Heart left ventricle (tissue), 16 donors: ENCODE data around the gene GABBR2. TPM values are rescaled to one million over a fixed set of nuclear protein-coding genes. Genes with fewer than 3 reads are reported as not detected.

Experiments
- ATAC-seq, 4 donors: fragments of 200-7000 bp; cut with Tn5 transposase; one replicate each; pipeline ENCODE4 v1.9.1; 2020 to 2022; ENCODE audit warnings: moderate library complexity in 4 of 4, mild to moderate bottlenecking in 3 of 4, moderate number of reproducible peaks in 1 of 4
- DNase-seq, 5 donors: peaks; one replicate each; pipeline ENCODE4 v3.0.0-alpha.2; 2020
- H3K27ac ChIP-seq, 12 donors: fragments of 200-600 bp; sonication (generic) in 4 of 12; one replicate each; pipeline versions ENCODE4 v1.5.0 to v1.8.0; 2016 to 2022; ENCODE audit warnings: mild to moderate bottlenecking in 2 of 12
- H3K27me3 ChIP-seq, 9 donors: fragments of 200-600 bp; sonication (generic) in 2 of 9; one replicate each; pipeline versions ENCODE4 v1.5.1 to v1.8.0; 2016 to 2022; ENCODE audit warnings: mild to moderate bottlenecking in 3 of 9
- H3K36me3 ChIP-seq, 9 donors: fragments of 200-600 bp; sonication (generic) in 2 of 9; one replicate each; pipeline versions ENCODE4 v1.5.0 to v1.8.0; 2018 to 2022; ENCODE audit warnings: mild to moderate bottlenecking in 2 of 9
- H3K4me1 ChIP-seq, 12 donors: fragments of 200-600 bp; sonication (generic) in 4 of 12; one replicate each; pipeline versions ENCODE4 v1.5.0 to v1.8.0; 2016 to 2022; ENCODE audit warnings: mild to moderate bottlenecking in 3 of 12
- H3K4me3 ChIP-seq, 12 donors: fragments of 200-600 bp; sonication (generic) in 4 of 12; one replicate each; pipeline versions ENCODE4 v1.5.0 to v1.8.0; 2017 to 2022; ENCODE audit warnings: mild to moderate bottlenecking in 9 of 12, moderate library complexity in 4 of 12
- H3K9me3 ChIP-seq, 12 donors: fragments of 200-600 bp; sonication (generic) in 4 of 12; one replicate each; pipeline versions ENCODE4 v1.5.0 to v1.8.0; 2016 to 2022; ENCODE audit warnings: mild to moderate bottlenecking in 1 of 12
- POLR2A ChIP-seq, 2 donors: fragments of 450-650 bp; IDR thresholded peaks; one replicate each; pipeline ENCODE4 v1.6.1; 2017; ENCODE audit warnings: antibody characterized with exemption in 2 of 2, mild to moderate bottlenecking in 2 of 2, moderate library complexity in 2 of 2
- WGBS, 4 donors: extraction: QIAGEN DNeasy Blood & Tissue Kit in 2 of 4; methylation state at CpG; one replicate each; pipeline versions ENCODE4 v1.1.5 to v1.1.7; 2013 to 2018; 5-methylcytosine and 5-hydroxymethylcytosine counted together
- intact Hi-C, 10 donors: fragments of 100-400 bp; cut with DNase I; formaldehyde crosslinking; loops; one replicate each; pipeline versions ENCODE4 v1.11.1 to v1.14.2; 2022
- polyA plus RNA-seq, 2 donors: library from polyadenylated mRNA; stranded (reverse); fragments of 200-250 nt; gene quantifications; one replicate each; pipeline ENCODE4 v1.2.3, GENCODE V29; 2013
- total RNA-seq, 9 donors: library from RNA; depleted of rRNA in 2 of 9; stranded (reverse); fragments of >200 nt in 2 of 9; fragmentation: NEBNext Ultra II Directional in 3 of 9; extraction: Animal tissue kit (Norgen Biotek cat#: 25700) in 3 of 9; gene quantifications; one replicate each; pipeline versions ENCODE4 v1.1.0 to v1.2.4, GENCODE V29; 2016 to 2023
- TF ChIP-seq, protein P1 (sequence below), 12 donors: fragments of 200-600 bp; sonication (generic) in 4 of 12; IDR thresholded peaks; one replicate each; pipeline versions ENCODE4 v1.5.0 to v1.8.0; 2018 to 2022; ENCODE audit warnings: antibody characterized with exemption in 12 of 12, mild to moderate bottlenecking in 5 of 12
- donor health status: ischemic (EF 13 %, LVEDD 7.1; RV severe dilation, severe dysfunction).
- donor health status: healthy with polysubstance abuse.
- donor health status: DM: no; HTN: yes; CAD: no.
- donor health status: DM: no; HTN: no; CAD: no.
- donor health status: ischemic (EF 25% LVEDD 6.9; RV normal size, moderate dysfunction).
- donor health status: ischemic (EF 25% LVEDD 5.7; RV mildly dilated, moderate dysfunction).
- donor health status: healthy.
- donor health status: DM: yes; HTN: yes; CAD: no.
- donor health status: ischemic (EF 35%, LVEDD 5.7; RV mildly dilated, moderate dysfunction).
- donor health status: nonischemic (EF 11% LVEDD 7.7; RV severe dilation, severe dysfunction).
- donor health status: DM: yes; HTN: yes; CAD: no.
- donor health status: PGD.
- donor health status: ischemic (EF 29% LVEDD 5.4; RV normal size, mild dysfunction).
- donor health status: nonischemic (EF 23%, LVEDD 6.1; RV moderate dilation, normal function).

Gene GABBR2
- total and polyA plus RNA-seq, 11 donors, result 0.11 to 3.4 (median 0.58) TPM

DNA sequence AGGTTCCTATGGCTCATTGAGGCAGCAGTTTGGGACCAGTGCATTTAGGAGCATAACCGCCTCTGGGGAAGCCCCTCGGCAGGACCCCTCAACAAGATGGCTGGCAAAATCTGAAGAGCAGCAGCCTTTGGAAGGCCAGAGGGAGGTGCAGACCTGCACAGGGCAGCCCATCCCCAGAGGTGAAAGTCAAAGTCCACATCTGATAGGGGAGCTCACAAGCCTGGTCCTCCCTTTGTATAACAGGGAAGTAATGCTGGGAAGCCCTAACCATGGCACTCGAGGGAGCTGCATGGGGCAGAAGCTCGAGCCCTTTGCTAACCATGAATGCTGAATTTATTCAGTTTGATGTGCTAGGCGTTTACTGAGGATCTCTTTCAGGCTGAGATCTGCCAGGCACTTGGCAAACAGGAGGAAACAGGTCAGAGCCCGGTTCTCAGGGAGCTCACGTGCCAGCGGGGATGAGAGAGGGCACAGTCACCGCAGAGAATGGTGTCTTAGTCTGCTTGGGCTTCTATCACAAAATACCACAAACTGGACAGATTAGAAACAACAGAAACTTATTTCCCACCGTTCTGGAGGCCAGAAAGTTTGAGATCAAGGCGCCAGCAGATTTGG is 114.1 kb downstream of the GABBR2 start:
- intact Hi-C loops, result no loop called here
- Histone ChIP-seq H3K4me3 (no peak overlapping the region), H3K36me3 (no peaks in the 10 kb centered on the region), H3K4me1 (no peaks in the 10 kb centered on the region), H3K9me3 (no peaks in the 10 kb centered on the region), H3K27ac (no peak overlapping the region), H3K27me3 (peaks cover 0 to 3% (median 0%) of the 10 kb centered on the region in 9 donors)
- 78 to 85% (median 83%) methylated on average over 10 to 11 of the region's 11 CpGs for whole genome bisulfite sequencing, 4 donors
- TF ChIP-seq, protein P1, sequence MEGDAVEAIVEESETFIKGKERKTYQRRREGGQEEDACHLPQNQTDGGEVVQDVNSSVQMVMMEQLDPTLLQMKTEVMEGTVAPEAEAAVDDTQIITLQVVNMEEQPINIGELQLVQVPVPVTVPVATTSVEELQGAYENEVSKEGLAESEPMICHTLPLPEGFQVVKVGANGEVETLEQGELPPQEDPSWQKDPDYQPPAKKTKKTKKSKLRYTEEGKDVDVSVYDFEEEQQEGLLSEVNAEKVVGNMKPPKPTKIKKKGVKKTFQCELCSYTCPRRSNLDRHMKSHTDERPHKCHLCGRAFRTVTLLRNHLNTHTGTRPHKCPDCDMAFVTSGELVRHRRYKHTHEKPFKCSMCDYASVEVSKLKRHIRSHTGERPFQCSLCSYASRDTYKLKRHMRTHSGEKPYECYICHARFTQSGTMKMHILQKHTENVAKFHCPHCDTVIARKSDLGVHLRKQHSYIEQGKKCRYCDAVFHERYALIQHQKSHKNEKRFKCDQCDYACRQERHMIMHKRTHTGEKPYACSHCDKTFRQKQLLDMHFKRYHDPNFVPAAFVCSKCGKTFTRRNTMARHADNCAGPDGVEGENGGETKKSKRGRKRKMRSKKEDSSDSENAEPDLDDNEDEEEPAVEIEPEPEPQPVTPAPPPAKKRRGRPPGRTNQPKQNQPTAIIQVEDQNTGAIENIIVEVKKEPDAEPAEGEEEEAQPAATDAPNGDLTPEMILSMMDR (IDR thresholded peaks at IDR 0.05), result no peak
- no peak for TF ChIP-seq POLR2A (IDR thresholded peaks at IDR 0.05)
- ATAC-seq, result no peak
- no peak for DNase-seq

DNA sequence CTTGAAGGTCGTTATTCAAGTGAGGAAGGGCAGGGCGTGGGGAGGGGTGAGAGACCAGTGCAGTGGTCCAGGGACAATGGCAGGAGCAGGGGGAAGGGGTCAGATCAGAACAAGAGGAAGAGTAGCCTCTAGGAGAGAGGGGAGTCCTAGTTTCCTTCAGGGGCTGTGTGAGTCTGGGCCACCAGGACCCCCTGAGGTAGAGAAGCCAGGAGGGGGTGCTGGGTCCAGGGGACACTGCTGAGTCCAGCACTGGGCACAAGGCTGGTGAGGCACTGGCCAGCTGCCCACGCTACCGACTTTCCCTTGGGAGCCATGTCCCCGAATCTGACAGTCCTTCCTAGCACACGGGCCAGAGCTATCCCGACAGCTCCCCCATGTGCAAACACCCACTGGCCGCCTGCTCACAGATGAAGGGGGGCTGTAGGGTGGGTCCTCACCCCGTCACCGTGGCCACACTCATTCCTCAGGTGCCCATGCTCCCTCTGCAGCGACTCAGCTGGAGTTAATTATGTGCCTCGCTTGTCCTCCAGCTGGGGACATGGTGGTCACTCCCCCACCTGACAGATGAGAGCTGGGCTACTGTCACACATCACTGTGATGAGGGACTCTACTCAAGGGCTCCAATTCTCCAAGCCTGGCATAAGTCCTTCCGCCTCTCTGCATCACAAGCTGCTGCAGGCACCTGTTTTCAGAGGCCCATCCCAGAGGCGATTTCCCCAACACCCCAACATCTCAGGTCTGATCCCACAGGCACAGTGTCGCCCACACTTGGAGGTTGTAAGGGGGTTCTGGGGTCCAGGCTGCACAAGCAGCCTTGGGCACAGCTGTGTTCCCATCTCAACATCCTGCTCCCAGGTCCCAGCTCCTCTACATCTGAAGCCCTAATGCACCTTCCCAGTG is 115.1 kb downstream of the GABBR2 start:
- Histone ChIP-seq H3K9me3 (no peaks in the 10 kb centered on the region), H3K27me3 (peaks cover 0 to 13% (median 0%) of the 10 kb centered on the region in 9 donors), H3K36me3 (no peaks in the 10 kb centered on the region), H3K4me1 (no peaks in the 10 kb centered on the region), H3K4me3 (no peak overlapping the region), H3K27ac (no peak overlapping the region)
- DNase-seq, result no peak
- TF ChIP-seq, protein P1 (IDR thresholded peaks at IDR 0.05), result no peak
- no peak for TF ChIP-seq POLR2A (IDR thresholded peaks at IDR 0.05)
- WGBS, 4 donors, result 74 to 81% (median 79%) methylated on average over 15 of the region's 15 CpGs
- intact Hi-C loops, result no loop called here
- ATAC-seq, result no peak

DNA sequence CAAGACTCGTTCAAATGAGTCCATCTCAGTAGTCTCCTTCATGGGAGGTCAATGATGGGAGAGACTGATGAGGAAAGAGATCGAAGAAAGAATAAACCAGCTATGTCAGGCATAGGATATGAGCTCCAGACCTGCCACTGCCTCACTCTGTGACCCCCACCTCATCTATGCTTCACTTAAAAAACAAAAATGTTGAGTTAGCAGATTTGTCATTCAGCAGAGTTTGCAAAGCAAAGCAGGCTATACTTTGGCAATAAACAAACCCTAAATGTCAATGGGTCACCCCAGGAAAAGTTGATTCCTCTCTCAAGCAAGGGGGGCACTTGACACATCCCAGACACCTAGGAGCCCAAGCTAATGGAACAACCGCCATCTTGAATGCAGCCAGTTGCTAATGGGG is 117.0 kb downstream of the GABBR2 start:
- Histone ChIP-seq H3K4me3 (no peak overlapping the region), H3K36me3 (no peaks in the 10 kb centered on the region), H3K27ac (no peak overlapping the region), H3K27me3 (peaks cover 0 to 17% (median 0%) of the 10 kb centered on the region in 9 donors), H3K4me1 (no peaks in the 10 kb centered on the region), H3K9me3 (no peaks in the 10 kb centered on the region)
- 79 to 91% (median 89%) methylated on average over 3 of the region's 3 CpGs for WGBS, 4 donors
- intact Hi-C loops, result no loop called here
- ATAC-seq (no peak), DNase-seq (no peak)
- TF ChIP-seq, protein P1 (IDR thresholded peaks at IDR 0.05), result no peak
- TF ChIP-seq POLR2A (IDR thresholded peaks at IDR 0.05), result no peak

DNA sequence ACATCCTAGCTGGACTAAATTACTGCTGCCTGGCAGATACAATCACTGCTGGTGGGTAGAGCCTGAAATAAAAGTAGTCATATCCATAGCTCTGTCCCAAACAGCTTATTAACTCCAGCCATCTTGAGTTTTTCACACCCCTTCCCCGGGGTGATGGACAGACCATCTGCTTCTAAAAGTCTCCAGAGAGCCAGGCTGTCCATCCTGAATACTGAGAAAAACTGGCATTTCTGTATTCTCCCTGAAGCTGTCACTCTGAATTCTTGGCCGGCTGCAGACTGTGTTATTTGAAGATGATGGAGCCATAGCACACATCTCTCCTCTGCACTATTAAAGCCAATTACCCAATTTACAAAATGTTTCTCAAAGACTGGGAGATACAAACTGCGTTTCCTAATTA is 118.6 kb downstream of the GABBR2 start:
- H3K9me3 ChIP-seq, result no peaks in the 10 kb centered on the region
- no peak for DNase-seq
- TF ChIP-seq, protein P1 (IDR thresholded peaks at IDR 0.05), result no peak
- no peak for TF ChIP-seq POLR2A (IDR thresholded peaks at IDR 0.05)
- ATAC-seq, result no peak
- no peaks in the 10 kb centered on the region for H3K4me1 ChIP-seq
- H3K27ac ChIP-seq, result no peak overlapping the region
- H3K27me3 ChIP-seq, result peaks cover 0 to 17% (median 0%) of the 10 kb centered on the region in 9 donors
- WGBS, 4 donors, result 61 to 73% (median 71%) methylated on average over 3 of the region's 3 CpGs
- intact Hi-C loops, result no loop called here
- no peak overlapping the region for H3K4me3 ChIP-seq
- H3K36me3 ChIP-seq, result no peaks in the 10 kb centered on the region
